Ovary (tissue), 9 donors: ENCODE measurements around the gene FADS1. TPM values are rescaled to one million over a fixed set of nuclear protein-coding genes. Genes with fewer than 3 reads are reported as not detected.

ENCODE experiments used
- DNase-seq, 5 donors: peaks; one replicate each; pipeline ENCODE4 v3.0.0-alpha.2; 2019 to 2020
- H3K27ac ChIP-seq, 2 donors: fragments of 200-600 bp; one replicate each; pipeline versions ENCODE4 v1.5.1 to v1.8.0; 2019 to 2022
- H3K27me3 ChIP-seq: fragments of 200-600 bp; one replicate; pipeline ENCODE4 v1.8.0; 2022
- H3K36me3 ChIP-seq: fragments of 200-600 bp; sonication (generic); one replicate; pipeline ENCODE4 v1.5.1; 2019
- H3K4me1 ChIP-seq: one replicate; pipeline ENCODE4 v1.8.1; 2013; ENCODE audit warnings: mild to moderate bottlenecking, moderate library complexity; ENCODE audit not compliant: insufficient read depth
- H3K4me3 ChIP-seq: fragments of 200-600 bp; sonication (generic); one replicate; pipeline ENCODE4 v1.5.1; 2017
- H3K9me3 ChIP-seq, 2 donors: fragments of 200-600 bp in 1 of 2; sonication (generic) in 1 of 2; one replicate each; pipeline versions ENCODE4 v1.5.1 to v1.8.1; 2013 to 2019; ENCODE audit warnings: mild to moderate bottlenecking in 1 of 2, moderate library complexity in 1 of 2
- CTCF ChIP-seq, 3 donors: fragments of 450-650 bp in 2 of 3; fragments of 200-600 bp in 1 of 3; IDR thresholded peaks; one replicate each; pipeline versions ENCODE4 v1.5.1 to v1.8.0; 2016 to 2022; ENCODE audit warnings: antibody characterized with exemption in 3 of 3, mild to moderate bottlenecking in 1 of 3
- EP300 ChIP-seq: sonication (generic); formaldehyde crosslinking; IDR thresholded peaks from one replicate; pipeline ENCODE4 v1.6.1; 2017; ENCODE audit warnings: antibody characterized with exemption
- POLR2A ChIP-seq: fragments of 450-650 bp; IDR thresholded peaks from one replicate; pipeline ENCODE4 v1.6.1; 2017; ENCODE audit warnings: antibody characterized with exemption, mild to moderate bottlenecking, moderate library complexity
- whole genome bisulfite sequencing, 3 donors: extraction: QIAGEN DNeasy Blood & Tissue Kit in 1 of 3; methylation state at CpG; one replicate each; pipeline versions ENCODE4 v1.1.5 to v1.1.7; 2013 to 2017; 5-methylcytosine and 5-hydroxymethylcytosine counted together
- intact Hi-C, 4 donors: fragments of 100-400 bp; cut with DNase I; formaldehyde crosslinking; loops; one replicate each; pipeline versions ENCODE4 v1.11.0 to v1.15.1; 2022 to 2023
- polyA plus RNA-seq, 2 donors: library from polyadenylated mRNA; stranded (reverse); fragments of 200-250 nt in 1 of 2; fragments of 350-450 nt in 1 of 2; fragmentation: Illumina TruSeq in 1 of 2; extraction: RNeasy Lipid Tissue Mini Kit (QIAGEN cat#74804) in 1 of 2; gene quantifications; one replicate each; pipeline ENCODE4 v1.2.3, GENCODE V29; 2013 to 2014
- total RNA-seq, 7 donors: library from RNA; depleted of rRNA in 2 of 7; stranded (reverse); fragments of >200 nt in 2 of 7; fragmentation: NEBNext Ultra II Directional in 3 of 7; extraction: Animal tissue kit (Norgen Biotek cat#: 25700) in 3 of 7; gene quantifications; one replicate each; pipeline versions ENCODE4 v1.1.0 to v1.2.4, GENCODE V29; 2016 to 2023
- donor health status: DM: no; HTN: no; CAD: no; lungs with moderate emphysema.
- donor health status: DM: no; HTN: no; CAD: no.
- donor health status: Bipolar disorder and iron deficiency.
- donor health status: DM: yes; HTN: yes; CAD: no.
- donor health status: DM: no; HTN: no; CAD: no.
- donor health status: DM: yes; HTN: yes; CAD: no.

Gene FADS1
- total and polyA plus RNA-seq, 9 donors = 16.2 to 242 (median 45.3) TPM

GRCh38 chr11:61785837-61786402, 30.9 kb downstream of the FADS1 start:
- Histone ChIP-seq H3K27ac (no peak overlapping the region), H3K27me3 (no peaks in the 10 kb centered on the region), H3K36me3 (no peaks in the 10 kb centered on the region), H3K9me3 (no peaks in the 10 kb centered on the region), H3K4me1 (no peaks in the 10 kb centered on the region), H3K4me3 (no peak overlapping the region)
- WGBS, 3 donors = 78 to 83% (median 78%) methylated on average over 11 of the region's 11 CpGs
- intact Hi-C loops = no loop called here
- TF ChIP-seq CTCF (IDR thresholded peaks at IDR 0.05) = no peak
- no peak for TF ChIP-seq EP300
- TF ChIP-seq POLR2A = no peak
- no peak for DNase-seq

DNA sequence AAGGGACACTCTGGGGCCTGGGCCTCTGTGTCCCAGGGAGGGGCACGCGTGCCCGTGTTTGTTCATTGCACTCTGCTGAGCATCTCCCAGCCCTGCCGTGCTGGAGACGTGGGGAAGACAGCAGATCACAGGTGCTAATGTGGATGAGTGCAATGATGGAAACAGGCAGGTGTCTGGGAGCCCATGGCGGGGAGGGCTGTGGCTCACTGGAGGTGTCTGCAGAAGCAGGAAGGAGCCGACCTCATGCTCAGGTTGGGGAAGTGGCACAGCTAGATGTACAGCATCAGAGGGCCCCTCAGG, 32.3 kb downstream of the FADS1 start:
- DNase-seq = peak in 1 of 5 donors; percentile 33

GRCh38 chr11:61783717-61784505, 32.9 kb downstream of the FADS1 start:
- intact Hi-C loops = no loop called here
- Histone ChIP-seq H3K36me3 (no peaks in the 10 kb centered on the region), H3K27me3 (no peaks in the 10 kb centered on the region), H3K4me1 (no peaks in the 10 kb centered on the region), H3K27ac (no peak overlapping the region), H3K9me3 (no peaks in the 10 kb centered on the region), H3K4me3 (no peak overlapping the region)
- TF ChIP-seq POLR2A = no peak
- TF ChIP-seq EP300 = no peak
- no peak for TF ChIP-seq CTCF (IDR thresholded peaks at IDR 0.05)
- no peak for DNase-seq
- WGBS, 3 donors = 41 to 49% (median 48%) methylated on average over 13 of the region's 13 CpGs

More for the DNA sequence above, 32.3 kb downstream of the FADS1 start:
- Histone ChIP-seq H3K9me3 (no peaks in the 10 kb centered on the region), H3K4me1 (no peaks in the 10 kb centered on the region), H3K27ac (no peak overlapping the region), H3K27me3 (no peaks in the 10 kb centered on the region), H3K4me3 (no peak overlapping the region), H3K36me3 (no peaks in the 10 kb centered on the region)
- TF ChIP-seq CTCF (IDR thresholded peaks at IDR 0.05) = no peak
- TF ChIP-seq POLR2A = no peak
- no peak for TF ChIP-seq EP300
- intact Hi-C loops = no loop called here
- WGBS, 3 donors = 70 to 78% (median 77%) methylated on average over 7 of the region's 7 CpGs

DNA sequence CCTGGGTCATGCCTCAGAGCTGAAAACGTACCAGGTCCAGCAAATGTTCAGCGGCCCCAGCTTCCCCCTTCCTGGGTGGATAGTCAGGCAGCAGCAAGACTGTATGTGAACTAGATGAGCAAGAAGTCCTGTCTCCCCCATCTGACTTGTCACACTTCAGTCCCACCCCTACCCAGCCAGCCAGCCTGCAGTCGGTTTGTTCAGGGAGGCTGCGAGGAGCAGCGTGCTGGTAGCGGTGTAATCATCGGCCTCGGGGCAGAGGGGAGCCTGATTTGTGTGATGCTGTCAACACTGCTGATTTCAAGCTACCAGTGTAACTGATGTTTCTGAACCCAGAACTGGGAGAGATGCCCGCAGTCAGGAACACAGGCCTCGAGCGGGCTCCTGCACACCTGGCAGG, 34.0 kb downstream of the FADS1 start:
- TF ChIP-seq CTCF (IDR thresholded peaks at IDR 0.05) (no peak), POLR2A (no peak), EP300 (no peak)
- Histone ChIP-seq H3K4me1 (peaks cover under 1% of the 10 kb centered on the region), H3K36me3 (no peaks in the 10 kb centered on the region), H3K4me3 (no peak overlapping the region), H3K9me3 (no peaks in the 10 kb centered on the region), H3K27me3 (no peaks in the 10 kb centered on the region), H3K27ac (no peak overlapping the region)
- 74 to 85% (median 81%) methylated on average over 11 of the region's 11 CpGs for WGBS, 3 donors
- intact Hi-C loops = no loop called here
- DNase-seq = no peak
